Measurements from ENCODE around the gene ERGIC1. TPM values are rescaled to one million over a fixed set of nuclear protein-coding genes. Genes with fewer than 3 reads are reported as not detected.

The ERGIC1 gene
- total and polyA plus RNA-seq, 2 experiments from 2014 or later: 25.2 to 92.2 TPM

DNA sequence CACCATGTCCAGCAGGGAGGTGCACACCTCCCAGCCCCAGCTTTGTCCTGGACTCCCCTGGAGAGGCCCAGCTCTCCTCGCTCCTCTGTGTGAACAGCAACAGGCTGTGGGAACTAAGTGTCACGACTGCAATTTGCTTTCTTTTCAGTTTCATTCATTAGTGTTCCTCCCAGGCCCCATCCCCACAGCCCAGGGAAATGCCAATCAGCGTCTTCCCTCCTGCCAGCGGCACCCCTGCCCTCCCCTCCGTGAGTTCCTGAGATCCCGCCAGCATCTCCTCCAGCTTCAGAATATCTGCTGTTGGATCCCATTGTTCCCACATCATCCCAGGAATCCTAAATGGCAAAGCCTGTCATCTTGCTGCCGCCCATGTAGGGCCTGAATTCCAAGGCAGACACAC, 112.1 kb downstream of the ERGIC1 start (continued):
- TF ChIP-seq REST (IDR thresholded peaks at IDR 0.05; ENCODE audit: unreplicated experiment): no peak
- TF ChIP-seq ZNF331 (CRISPR knock-in tag; IDR thresholded peaks at IDR 0.05; ENCODE audit: low read depth): no peak
- no peak for TF ChIP-seq STAT1 (IDR thresholded peaks at IDR 0.05; ENCODE audit: unreplicated experiment)
- TF ChIP-seq CTCF (conservative IDR thresholded peaks at IDR 0.05; ENCODE audit: low read depth in 2 of 2): no peak
- no peak for TF ChIP-seq EZH2phosphoT487 (IDR thresholded peaks at IDR 0.05; ENCODE audit: unreplicated experiment)

- H3K4me2 ChIP-seq: no peak overlapping the region
- H3K27me3 ChIP-seq (ENCODE audit: insufficient read depth): no peaks in the 10 kb centered on the region
- no peaks in the 10 kb centered on the region for H3K4me1 Mint-ChIP-seq
- H4K20me1 ChIP-seq (replicated peaks; ENCODE audit: insufficient read depth): peaks cover 4% of the 10 kb centered on the region; the same call in 1 of the 2 replicates
- peaks cover 21% of the 10 kb centered on the region for H3K36me3 Mint-ChIP-seq (ENCODE audit: low read depth)
- ATAC-seq (no peak), DNase-seq (ENCODE audit: low spot score) (no peak)
- no peak overlapping the region for H3K4me3 Mint-ChIP-seq
- H3K27me3 Mint-ChIP-seq (ENCODE audit: insufficient read depth, low read depth, poor library complexity): peaks cover 13% of the 10 kb centered on the region
- H3F3A ChIP-seq (replicated peaks; ENCODE audit: low read depth): no peaks in the 10 kb centered on the region
- no peaks in the 10 kb centered on the region for H3K9me3 Mint-ChIP-seq
- H2AFZ ChIP-seq: no peak overlapping the region
- no peaks in the 10 kb centered on the region for H3K79me2 ChIP-seq (replicated peaks; ENCODE audit: insufficient read depth)
- H3K4me1 ChIP-seq (ENCODE audit: insufficient read depth): no peaks in the 10 kb centered on the region
- H3K27ac Mint-ChIP-seq: no peak overlapping the region
- H3K9me2 ChIP-seq (ENCODE audit: insufficient read depth): no peaks in the 10 kb centered on the region
- no peaks in the 10 kb centered on the region for H3K36me3 ChIP-seq (ENCODE audit: insufficient read depth)
- H3K4me3 ChIP-seq: no peak overlapping the region
- no peak overlapping the region for H3K27ac ChIP-seq (ENCODE audit: low read depth)
- no peak for TF ChIP-seq CREB1 (CRISPR knock-in tag; IDR thresholded peaks at IDR 0.05; ENCODE audit: low read depth)
- TF ChIP-seq POLR2AphosphoS5 (IDR thresholded peaks at IDR 0.05; ENCODE audit: low read depth): no peak
- no peak for TF ChIP-seq JUNB (IDR thresholded peaks at IDR 0.05; ENCODE audit: unreplicated experiment)
- TF ChIP-seq ZNF331 (CRISPR knock-in tag; IDR thresholded peaks at IDR 0.05; ENCODE audit: low read depth): no peak
- no peak for TF ChIP-seq EZH2phosphoT487 (IDR thresholded peaks at IDR 0.05; ENCODE audit: unreplicated experiment)
- TF ChIP-seq, protein P1, sequence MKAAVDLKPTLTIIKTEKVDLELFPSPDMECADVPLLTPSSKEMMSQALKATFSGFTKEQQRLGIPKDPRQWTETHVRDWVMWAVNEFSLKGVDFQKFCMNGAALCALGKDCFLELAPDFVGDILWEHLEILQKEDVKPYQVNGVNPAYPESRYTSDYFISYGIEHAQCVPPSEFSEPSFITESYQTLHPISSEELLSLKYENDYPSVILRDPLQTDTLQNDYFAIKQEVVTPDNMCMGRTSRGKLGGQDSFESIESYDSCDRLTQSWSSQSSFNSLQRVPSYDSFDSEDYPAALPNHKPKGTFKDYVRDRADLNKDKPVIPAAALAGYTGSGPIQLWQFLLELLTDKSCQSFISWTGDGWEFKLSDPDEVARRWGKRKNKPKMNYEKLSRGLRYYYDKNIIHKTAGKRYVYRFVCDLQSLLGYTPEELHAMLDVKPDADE (IDR thresholded peaks at IDR 0.05): no peak
- TF ChIP-seq REST (IDR thresholded peaks at IDR 0.05; ENCODE audit: unreplicated experiment): no peak
- no peak for TF ChIP-seq STAT1 (IDR thresholded peaks at IDR 0.05; ENCODE audit: unreplicated experiment)
- no peak for TF ChIP-seq ZNF114 (CRISPR knock-in tag; IDR thresholded peaks at IDR 0.05)
- TF ChIP-seq NANOG (IDR thresholded peaks at IDR 0.05; ENCODE audit: borderline replicate concordance): no peak
Measured at GRCh38 chr5:172949426-172949825, 115.4 kb downstream of the ERGIC1 start.
